HCT116 (cell line): ENCODE results near the gene PPHLN1.

Source experiments
- CTCF ChIP-seq, 3 experiments: fragments of 200-600 bp in 1 of 3; sonication (generic) in 1 of 3; IDR thresholded peaks in 2 of 3; conservative IDR thresholded peaks in 1 of 3; 2 replicates each; pipeline ENCODE4 v1.5.1; 2012 to 2017; ENCODE audit warnings: low read depth in 2 of 3, low read length in 2 of 3, antibody characterized with exemption in 1 of 3, borderline replicate concordance in 1 of 3, control low read depth in 1 of 3, mild to moderate bottlenecking in 1 of 3, mixed read lengths in 1 of 3, mixed run types in 1 of 3, moderate library complexity in 1 of 3; ENCODE audit not compliant: insufficient read depth in 1 of 3
- EZH2 ChIP-seq: fragments of 200-600 bp; sonication (generic); IDR thresholded peaks from 2 replicates; pipeline ENCODE4 v1.6.1; 2017; ENCODE audit warnings: antibody characterized with exemption, mixed run types
- POLR2A ChIP-seq: IDR thresholded peaks from 2 replicates; pipeline ENCODE4 v1.7.0; 2011; ENCODE audit warnings: borderline replicate concordance; ENCODE audit not compliant: insufficient read depth, insufficient read length; ENCODE audit errors: extremely low read depth
- YY1 ChIP-seq: IDR thresholded peaks from 2 replicates; pipeline ENCODE4 v1.6.1; 2011; ENCODE audit warnings: low read length, low read depth, moderate library complexity, mild to moderate bottlenecking; ENCODE audit not compliant: insufficient replicate concordance; ENCODE audit errors: extremely low read depth

GRCh38 chr12:42360747-42361403 is 34.9 kb downstream of the PPHLN1 start:
- TF ChIP-seq EZH2 (no peak), CTCF (IDR thresholded peaks at IDR 0.05 in 2 of 3, conservative IDR thresholded peaks at IDR 0.05 in 1 of 3; ENCODE audit: borderline replicate concordance in 1 of 3, insufficient read depth in 1 of 3, low read depth in 2 of 3, low read length in 2 of 3) (no peak), POLR2A (no peak), YY1 (no peak)
